ENCODE results near the gene LMCD1.

The LMCD1 gene

GRCh38 chr3:8524249-8524648 is 22.6 kb downstream of the LMCD1 start:
- TF ChIP-seq EZH2 (IDR thresholded peaks at IDR 0.05; ENCODE audit: borderline replicate concordance, low read length) (no peak), CTCF (IDR thresholded peaks at IDR 0.05; ENCODE audit: low read length) (no peak)
- Histone ChIP-seq H2AFZ (ENCODE audit: low read length) (no peak overlapping the region), H3K27me3 (ENCODE audit: insufficient read depth, low read length) (peaks cover 2% of the 10 kb centered on the region), H3F3A (ENCODE audit: insufficient read depth, low read length) (no peaks in the 10 kb centered on the region), H3K27ac (ENCODE audit: low read depth, low read length, poor library complexity, severe bottlenecking) (no peak overlapping the region), H3K9me3 (ENCODE audit: low read length) (no peaks in the 10 kb centered on the region), H3K9ac (ENCODE audit: low read length) (no peak overlapping the region), H3K79me2 (ENCODE audit: insufficient read depth, low read length) (no peaks in the 10 kb centered on the region), H3K4me1 (ENCODE audit: insufficient read depth, low read length, severe bottlenecking) (no peaks in the 10 kb centered on the region), H3K9me2 (ENCODE audit: low read depth, low read length) (no peaks in the 10 kb centered on the region), H4K20me1 (ENCODE audit: insufficient read depth, low read length) (no peaks in the 10 kb centered on the region), H3K4me3 (ENCODE audit: low read depth, low read length, poor library complexity, severe bottlenecking) (no peak overlapping the region), H3K36me3 (ENCODE audit: insufficient read depth, low read length) (no peaks in the 10 kb centered on the region), H3K4me2 (ENCODE audit: low read length) (no peak overlapping the region)

- no peaks in the 10 kb centered on the region for H3K9me2 ChIP-seq (ENCODE audit: low read depth, low read length)
- TF ChIP-seq EZH2 (IDR thresholded peaks at IDR 0.05; ENCODE audit: borderline replicate concordance, low read length) (no peak), CTCF (IDR thresholded peaks at IDR 0.05; ENCODE audit: low read length) (no peak)
- no peaks in the 10 kb centered on the region for H3K9me3 ChIP-seq (ENCODE audit: low read length)
- peaks cover 6% of the 10 kb centered on the region for H3K27me3 ChIP-seq (ENCODE audit: insufficient read depth, low read length)
- H4K20me1 ChIP-seq (ENCODE audit: insufficient read depth, low read length), result no peaks in the 10 kb centered on the region
- no peaks in the 10 kb centered on the region for H3K79me2 ChIP-seq (ENCODE audit: insufficient read depth, low read length)
- no peak overlapping the region for H3K4me2 ChIP-seq (ENCODE audit: low read length)
- H3K4me1 ChIP-seq (ENCODE audit: insufficient read depth, low read length, severe bottlenecking), result no peaks in the 10 kb centered on the region
- no peak overlapping the region for H3K4me3 ChIP-seq (ENCODE audit: low read depth, low read length, poor library complexity, severe bottlenecking)
- no peak overlapping the region for H2AFZ ChIP-seq (ENCODE audit: low read length)
- H3F3A ChIP-seq (ENCODE audit: insufficient read depth, low read length), result no peaks in the 10 kb centered on the region
- no peak overlapping the region for H3K9ac ChIP-seq (ENCODE audit: low read length)
- no peaks in the 10 kb centered on the region for H3K36me3 ChIP-seq (ENCODE audit: insufficient read depth, low read length)
- H3K27ac ChIP-seq (ENCODE audit: low read depth, low read length, poor library complexity, severe bottlenecking), result no peak overlapping the region
Measured at GRCh38 chr3:8524656-8525399, 23.2 kb downstream of the LMCD1 start.

DNA sequence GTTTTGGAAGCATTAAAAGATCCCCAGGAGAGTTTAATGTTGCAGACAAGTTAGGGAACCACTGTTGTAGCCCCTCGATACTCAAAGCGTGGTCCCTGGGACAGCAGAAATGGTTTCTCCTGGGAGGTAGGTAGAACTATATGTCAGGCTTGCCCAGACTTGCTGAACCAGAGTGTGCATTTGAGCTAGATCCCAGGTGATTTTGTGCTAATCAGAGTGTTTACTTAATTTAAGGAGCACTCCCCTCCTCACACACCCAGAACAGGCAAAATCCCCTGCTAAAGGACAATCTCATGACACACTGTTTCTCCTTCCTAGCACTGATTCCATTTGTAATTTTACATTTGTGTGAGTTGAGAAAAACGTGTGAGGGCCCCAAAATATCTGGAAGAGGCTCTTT is 24.3 kb downstream of the LMCD1 start:
- TF ChIP-seq CTCF (IDR thresholded peaks at IDR 0.05; ENCODE audit: low read length) (no peak), EZH2 (IDR thresholded peaks at IDR 0.05; ENCODE audit: borderline replicate concordance, low read length) (no peak)
- no peaks in the 10 kb centered on the region for H3K36me3 ChIP-seq (ENCODE audit: insufficient read depth, low read length)

More for the DNA sequence above, 24.3 kb downstream of the LMCD1 start:
- Histone ChIP-seq H3K79me2 (ENCODE audit: insufficient read depth, low read length) (no peaks in the 10 kb centered on the region), H3K9me2 (ENCODE audit: low read depth, low read length) (no peaks in the 10 kb centered on the region), H3K27me3 (ENCODE audit: insufficient read depth, low read length) (peaks cover 6% of the 10 kb centered on the region), H3K4me2 (ENCODE audit: low read length) (no peak overlapping the region), H3K27ac (ENCODE audit: low read depth, low read length, poor library complexity, severe bottlenecking) (no peak overlapping the region), H3K9ac (ENCODE audit: low read length) (no peak overlapping the region), H2AFZ (ENCODE audit: low read length) (no peak overlapping the region), H3K4me1 (ENCODE audit: insufficient read depth, low read length, severe bottlenecking) (no peaks in the 10 kb centered on the region), H3F3A (ENCODE audit: insufficient read depth, low read length) (no peaks in the 10 kb centered on the region), H3K9me3 (ENCODE audit: low read length) (no peaks in the 10 kb centered on the region), H3K4me3 (ENCODE audit: low read depth, low read length, poor library complexity, severe bottlenecking) (no peak overlapping the region), H4K20me1 (ENCODE audit: insufficient read depth, low read length) (no peaks in the 10 kb centered on the region)
